Stimulated activated CD4-positive, alpha-beta T cell treated with anti-CD3 and anti-CD28 coated beads, TNF-alpha, amount 100 ng/mL, for 4 hours (primary cell): ENCODE data around the gene PSME2.

Experiments
- DNase-seq, 3 experiments: peaks; one replicate each; pipeline ENCODE4 v3.0.0-alpha.2; 2020; ENCODE audit warnings: low read depth in 3 of 3

The PSME2 gene, protein sequence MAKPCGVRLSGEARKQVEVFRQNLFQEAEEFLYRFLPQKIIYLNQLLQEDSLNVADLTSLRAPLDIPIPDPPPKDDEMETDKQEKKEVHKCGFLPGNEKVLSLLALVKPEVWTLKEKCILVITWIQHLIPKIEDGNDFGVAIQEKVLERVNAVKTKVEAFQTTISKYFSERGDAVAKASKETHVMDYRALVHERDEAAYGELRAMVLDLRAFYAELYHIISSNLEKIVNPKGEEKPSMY

DNA sequence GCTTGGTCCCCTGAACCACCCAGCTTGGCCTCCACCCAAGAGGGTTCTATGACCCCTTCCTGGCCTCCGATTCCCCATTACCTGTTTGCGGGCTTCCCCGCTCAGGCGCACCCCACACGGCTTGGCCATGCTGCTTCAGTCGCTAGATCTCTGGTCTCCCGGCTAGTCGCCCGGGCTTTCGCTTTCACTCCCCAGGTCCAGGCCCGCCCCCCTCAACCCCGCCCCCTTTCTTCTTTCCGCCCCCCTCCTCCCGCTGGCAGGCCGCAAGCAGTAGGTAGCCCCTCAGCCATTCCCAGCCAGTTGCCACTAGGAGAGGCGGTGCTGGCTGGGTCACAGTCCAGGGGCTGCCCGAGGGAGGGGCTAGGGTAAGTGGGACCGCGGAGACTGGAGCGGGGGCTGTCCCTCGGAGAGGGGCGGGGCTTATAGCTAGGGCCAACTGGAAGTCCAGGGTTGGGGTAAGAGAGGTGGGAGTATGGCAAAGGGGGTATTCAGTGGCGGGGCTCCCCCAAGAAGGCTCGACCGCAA lies at the start of gene PSME2:
TSS of gene PSME2 (minus strand) at position 158 of the 525 bp plus-strand sequence. CDS start at position 129, 29 bp downstream.
- peak; percentile 67 to 72 (median 67) for DNase-seq

DNA sequence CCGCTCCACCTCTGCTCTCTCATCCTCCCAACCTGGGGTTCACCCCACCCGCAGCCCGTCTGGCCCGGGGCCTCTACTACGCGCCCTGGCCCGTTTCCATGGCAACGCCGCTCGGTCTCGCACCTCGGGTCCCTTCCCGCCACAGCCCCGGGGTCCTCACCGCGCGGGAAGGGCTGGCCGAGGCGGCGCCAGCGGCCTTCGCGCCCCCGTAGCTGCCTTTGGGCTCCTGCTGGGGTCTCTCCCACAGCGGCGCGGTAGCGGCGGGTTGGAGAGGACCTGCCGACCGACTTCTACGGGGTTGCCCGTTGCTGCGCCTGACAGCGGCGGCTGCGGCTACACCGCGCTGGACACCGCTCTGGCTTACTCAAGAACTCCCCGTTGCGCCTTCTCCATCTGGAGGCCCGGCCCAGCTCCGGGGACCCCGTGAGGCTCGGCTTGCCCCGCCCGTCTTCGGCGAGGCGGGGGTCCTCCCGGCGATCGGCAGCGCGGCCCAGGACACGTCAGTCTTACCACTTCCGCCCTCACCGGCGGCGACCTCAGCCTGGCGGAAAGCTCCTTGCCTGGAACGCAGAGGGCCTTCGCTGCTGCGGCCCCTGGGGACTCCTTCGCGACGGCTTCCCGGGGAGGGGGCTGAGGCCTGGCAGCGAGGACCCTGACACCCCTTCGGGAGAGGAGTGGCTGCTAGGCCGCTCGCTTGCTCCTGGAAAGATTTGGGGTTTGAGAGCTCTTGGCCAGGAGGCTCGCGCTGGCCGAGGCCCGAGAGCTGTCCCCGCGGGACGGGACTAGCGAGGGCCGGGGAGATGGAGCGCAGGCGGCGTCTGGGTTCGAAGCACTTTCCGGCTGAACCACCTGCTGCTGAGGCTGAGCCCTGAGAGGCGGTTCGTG lies 49.0 kb upstream of the PSME2 start, which contains the start of gene TM9SF1:
TSS of gene TM9SF1 (minus strand) at position 256 of the 885 bp plus-strand sequence. CDS start 422 bp downstream, outside the sequence.
- DNase-seq: peak; percentile 72 to 75 (median 75)

DNA sequence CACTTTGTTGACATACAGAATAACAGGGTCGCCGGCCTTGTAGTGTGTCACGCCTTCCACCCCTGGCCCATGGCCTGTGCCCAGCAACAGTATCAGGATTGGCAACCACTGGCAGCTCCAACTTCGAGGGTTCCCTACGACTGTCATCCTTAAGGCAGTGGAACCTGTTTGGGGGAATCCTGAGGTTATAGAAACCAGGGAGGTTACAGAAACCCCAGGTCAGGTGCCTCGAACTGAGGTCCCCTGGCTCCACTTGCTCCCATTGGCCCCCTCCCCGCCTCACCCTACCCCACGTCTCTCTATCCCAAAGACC lies 48.4 kb upstream of the PSME2 start:
- DNase-seq: no peak

DNA sequence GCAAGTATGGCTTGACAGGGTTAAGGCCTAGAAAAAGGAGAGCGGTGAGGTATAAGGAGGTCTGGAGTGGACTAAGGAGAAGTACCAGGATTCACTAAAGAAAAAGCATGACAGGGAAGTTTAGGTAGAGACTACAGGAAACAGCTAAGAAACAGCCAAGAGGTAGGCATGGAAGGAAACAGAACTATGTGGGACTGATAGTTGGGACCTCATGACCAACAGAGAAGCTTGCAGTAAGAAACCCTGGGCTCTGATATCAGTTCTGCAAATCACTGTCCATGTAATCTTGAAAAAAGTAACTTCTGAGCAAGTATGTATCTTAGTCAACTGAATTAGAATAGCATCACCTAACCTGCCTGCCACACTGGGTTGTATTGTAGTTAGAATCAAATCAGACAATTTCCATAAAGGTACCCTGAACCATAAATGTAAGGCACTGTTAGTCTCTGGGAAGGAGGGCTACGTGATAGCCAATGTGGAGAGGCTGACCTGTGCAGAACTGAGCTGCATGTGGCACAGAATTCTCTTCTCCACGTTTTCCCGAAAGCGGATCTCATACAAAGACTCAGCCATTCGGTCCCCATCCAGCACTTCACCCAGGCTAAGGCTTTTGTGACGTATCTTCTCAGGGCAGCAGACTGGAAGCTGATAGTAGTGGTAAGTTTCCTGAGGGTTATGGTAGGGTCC lies 47.9 kb upstream of the PSME2 start:
- no peak for DNase-seq

DNA sequence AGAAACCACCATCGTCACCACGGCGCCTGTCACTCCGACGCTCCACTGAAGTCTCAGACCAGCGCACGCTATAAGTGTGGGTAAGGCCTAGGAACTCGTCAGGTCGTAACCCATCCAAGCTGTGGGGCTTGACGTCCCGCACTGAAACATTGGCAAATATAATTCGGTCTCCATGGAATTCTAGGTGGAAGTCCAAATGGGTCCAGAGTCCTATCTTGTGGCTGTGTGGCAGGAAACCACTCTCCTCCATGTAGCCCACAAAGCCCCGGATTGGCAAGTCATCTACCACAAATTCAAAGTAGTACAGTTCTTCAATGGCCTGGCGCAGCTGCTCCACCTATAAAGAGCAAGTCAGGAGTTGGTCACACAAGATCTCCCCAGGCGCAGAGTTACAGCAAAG lies 46.5 kb upstream of the PSME2 start:
- no peak for DNase-seq

DNA sequence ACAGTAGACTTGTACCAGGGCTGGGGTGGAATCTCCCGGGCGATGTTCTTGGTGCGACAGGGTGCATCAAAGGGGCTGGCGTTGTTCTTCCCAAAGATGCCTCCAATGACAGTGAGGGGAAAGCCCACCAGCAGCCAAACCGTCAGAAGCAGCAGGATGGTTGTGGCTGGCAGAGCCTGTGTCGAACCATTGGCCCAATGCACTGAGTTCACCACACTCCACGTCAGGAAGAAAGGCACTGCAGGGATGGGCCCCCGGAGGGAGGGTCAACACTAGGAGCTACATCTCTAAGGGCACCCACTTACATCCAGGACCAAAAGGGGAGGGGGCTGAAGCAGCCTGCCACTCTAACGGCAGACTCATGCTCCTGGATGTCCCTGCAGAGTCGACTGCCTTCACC lies 44.0 kb upstream of the PSME2 start:
- DNase-seq: no peak

DNA sequence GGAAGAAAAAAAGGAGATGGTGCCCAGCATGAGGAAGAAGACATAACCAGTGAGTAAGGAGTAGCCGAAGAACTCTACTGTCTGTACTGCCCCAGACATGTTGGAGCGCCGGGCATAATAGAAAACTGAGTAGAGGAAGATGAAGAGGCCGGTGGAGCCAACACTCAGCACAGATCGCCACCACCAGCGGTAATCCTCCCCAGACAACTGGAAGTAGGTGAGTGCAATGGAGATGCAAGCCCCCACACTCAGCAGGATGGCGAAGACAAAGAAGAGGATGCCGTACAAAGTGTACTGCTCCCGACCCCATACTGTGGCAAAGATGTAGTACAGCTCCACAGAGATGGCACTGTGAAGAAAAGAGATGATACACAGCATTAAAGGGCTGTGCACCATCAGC lies 43.0 kb upstream of the PSME2 start:
- DNase-seq: no peak

DNA sequence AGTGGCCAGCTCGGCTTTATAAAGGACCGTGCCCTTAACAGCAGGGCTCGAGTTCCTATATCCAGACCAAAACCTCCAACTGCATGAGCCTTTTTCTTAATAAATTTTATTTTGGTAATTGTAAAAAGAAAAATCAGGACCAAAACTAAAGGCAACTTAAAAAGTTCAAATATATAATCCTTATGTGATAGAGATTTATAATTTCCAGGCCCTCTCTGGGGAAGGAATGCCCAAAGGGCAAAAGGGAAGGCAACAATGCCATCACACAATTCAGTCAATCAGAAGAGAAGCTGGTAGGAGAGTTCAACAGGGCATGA lies 42.6 kb upstream of the PSME2 start:
- DNase-seq: no peak

DNA sequence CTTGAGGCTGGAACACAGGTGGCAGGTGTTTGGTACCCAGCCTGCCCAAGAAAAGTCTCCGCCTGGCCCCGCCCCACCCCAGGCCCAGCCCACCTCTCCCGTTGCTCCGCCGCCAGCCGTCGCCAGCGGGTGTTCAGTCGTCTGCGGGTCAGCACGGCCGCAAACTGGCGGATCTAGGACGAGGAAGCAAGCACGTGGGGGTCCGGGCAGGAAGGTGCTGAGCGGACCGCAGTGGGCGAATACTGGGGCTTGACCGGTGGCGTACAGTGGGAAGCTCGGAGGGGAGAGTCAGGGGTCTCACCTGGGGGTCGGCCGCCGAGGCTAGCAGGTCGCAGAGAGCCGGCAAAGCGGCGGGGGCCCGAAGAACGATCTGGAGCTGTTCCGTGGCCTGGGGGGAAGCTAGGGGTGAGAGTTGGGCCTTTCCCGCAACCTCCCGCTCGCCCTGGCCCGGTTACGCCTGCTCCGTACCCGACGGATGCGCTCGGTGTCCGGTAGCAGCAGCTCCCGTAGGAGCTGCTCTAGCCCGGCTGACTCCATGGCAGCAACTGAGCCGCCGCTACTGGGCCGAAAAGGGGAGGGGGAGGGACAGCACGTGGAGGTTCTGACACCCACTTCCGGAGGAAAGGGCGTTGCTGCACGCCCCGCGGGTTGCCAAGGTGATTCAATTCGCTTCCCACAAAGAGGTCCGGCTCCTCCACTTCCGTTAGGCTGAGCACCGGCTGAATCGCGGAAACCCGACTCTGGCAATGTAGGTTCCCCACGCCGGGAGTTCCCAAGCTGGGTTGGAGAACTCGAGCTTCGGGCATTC lies 42.0 kb upstream of the PSME2 start, which contains the start of gene IPO4:
TSS of gene IPO4 (minus strand) at position 566 of the 808 bp plus-strand sequence. CDS start at position 537, 29 bp downstream.
- DNase-seq: peak; percentile 78 to 95 (median 91)

DNA sequence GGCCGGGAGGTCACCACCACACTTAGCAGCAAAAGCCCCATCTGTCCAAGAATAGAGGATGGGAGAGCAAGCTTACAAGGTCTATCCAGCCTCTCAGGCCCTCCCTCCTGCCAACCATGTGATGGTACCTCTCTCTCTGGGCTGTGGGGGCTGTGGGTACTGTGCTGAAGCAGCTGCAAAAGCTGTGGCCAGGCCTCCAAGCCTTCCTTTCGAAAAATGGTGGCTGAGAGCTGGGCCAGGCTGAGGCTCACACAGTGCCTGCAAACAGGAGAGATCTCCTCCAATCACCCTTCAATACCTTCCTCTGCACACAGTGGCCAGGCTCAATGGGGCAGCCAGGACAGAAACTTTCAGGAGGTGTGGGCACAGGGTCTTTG lies 41.1 kb upstream of the PSME2 start:
- no peak for DNase-seq

DNA sequence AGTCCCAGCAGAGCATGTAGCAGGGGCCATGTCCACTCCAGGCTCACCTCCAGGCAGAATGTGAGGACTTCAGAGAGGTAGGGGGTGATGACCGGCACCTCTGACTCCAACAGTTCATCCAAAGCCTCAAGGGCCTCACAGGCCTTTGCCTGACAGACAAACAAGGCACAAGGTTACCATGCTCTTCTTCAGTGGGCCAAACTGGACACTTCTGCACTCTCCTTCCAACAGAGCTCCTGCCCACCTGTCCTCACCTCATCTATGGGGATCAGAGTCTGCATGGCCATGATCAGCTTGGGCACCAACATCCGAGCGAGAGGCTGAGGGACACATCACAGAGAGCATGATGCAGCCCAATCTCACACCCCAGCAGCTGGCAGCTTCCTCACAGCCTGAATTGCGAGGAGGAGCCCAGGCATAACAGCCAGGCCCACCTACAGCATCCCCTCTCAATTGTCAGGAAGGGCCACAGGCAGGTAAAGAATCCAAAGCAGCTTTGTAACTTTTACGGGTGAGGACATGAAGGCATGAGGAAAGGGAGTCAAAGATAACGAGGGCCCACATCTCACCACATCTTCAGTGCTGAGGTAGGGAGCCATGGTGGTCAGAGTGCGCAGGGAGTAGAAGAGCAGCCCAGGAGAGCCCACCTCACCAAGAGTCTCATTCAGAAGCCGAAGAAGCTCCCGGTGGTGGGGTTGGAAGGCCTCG lies 40.6 kb upstream of the PSME2 start:
- no peak for DNase-seq

DNA sequence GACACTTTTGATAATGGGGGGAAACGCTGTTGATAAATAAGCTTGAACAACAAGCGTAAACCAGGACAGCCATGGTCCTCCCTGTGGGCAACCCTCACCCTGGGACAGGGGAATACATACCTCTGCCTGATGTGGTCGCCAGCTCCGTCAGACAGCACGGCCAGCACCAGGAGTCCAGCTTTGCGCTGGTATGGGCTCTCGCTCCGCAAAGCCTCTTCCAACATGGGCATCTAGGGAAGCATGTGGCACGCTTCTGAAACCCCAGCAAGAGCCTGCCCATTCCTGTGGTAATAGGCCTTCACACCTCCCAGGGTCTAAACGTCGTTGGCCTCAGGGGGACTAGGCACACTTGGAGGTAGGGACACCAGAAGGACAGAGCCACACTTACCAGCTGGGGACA lies 39.3 kb upstream of the PSME2 start:
- no peak for DNase-seq

DNA sequence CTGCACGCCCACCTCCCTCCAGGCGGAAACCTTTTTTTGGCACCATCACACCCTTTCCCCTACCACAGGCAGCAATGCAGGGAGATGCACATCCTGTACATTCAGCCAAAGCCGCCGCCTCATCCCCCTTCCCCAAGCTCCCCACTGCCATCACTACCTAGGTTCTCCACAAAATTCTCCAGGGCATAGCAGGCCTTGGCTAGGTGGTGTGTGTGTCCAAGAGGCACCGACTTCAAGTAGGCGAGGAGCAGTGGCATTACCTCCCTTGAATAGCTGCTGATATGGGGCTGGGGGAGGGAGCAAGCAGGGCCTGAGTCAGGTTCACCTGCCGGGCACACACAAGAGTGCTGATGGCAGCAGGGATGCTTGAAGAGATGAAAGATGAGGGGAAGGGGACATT lies 38.6 kb upstream of the PSME2 start:
- DNase-seq: no peak

DNA sequence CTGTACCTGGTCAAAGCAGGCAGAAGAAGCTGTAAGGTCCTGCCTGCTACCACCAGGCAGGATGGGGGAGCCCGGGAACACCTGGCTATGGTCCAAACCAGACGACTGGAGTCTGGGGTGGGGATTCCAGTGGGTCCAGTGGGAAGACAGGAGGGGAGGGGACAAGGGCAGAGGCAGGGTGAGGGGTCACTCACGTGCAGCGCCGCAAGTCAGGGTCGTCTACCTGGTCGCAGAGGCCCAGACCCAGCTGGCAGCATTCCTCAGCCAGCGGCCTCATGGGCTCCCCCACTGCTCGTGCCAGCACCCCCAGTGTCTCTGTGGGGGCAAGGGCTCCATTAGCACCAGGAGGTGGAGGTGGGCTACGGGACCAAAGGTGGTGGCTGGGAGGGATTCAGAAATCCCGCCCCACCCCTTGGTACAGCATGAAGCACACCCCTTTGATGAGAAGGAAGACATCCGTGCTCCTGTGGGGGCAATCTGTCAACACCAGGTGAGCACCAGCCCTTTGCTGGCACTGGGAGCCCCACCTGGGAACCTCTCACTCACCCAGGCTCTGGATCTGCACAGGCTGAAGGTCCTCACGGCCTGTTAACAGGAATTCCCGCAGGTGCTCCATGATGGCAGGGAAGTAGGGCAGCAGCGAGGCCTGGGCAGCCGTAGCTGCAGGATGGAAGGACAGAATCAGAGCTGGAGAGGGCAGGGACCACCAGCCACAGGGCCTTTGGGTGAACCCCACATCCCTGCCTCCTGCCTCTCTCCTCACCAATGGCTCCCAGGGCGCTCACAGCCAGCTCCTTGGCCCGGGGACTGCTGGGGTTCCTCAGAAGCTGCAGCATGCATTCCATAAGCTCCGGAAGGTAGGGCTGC lies 37.9 kb upstream of the PSME2 start:
- DNase-seq: no peak

DNA sequence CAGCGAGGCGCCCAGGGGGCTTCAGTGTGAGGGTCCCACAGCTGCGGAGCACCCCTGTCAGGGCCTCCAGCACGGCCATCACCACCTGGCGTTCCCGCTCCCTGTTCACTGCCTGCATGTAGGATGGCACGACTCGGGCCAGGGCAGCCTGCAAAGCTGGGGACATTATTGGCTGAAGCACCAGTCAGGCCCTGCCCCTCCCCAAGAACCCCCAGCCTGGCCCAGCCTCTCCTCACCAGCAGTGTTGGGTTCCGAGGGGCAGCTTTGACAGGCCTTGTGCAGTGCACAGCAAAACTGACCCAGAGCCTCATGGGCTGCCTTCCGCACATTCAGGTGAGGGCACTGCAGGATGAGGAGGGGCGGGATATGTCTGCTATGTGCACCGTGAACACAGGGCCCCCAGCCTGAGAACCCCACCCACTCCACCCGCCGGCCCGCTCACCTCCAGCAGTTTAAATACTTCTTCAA lies 36.6 kb upstream of the PSME2 start:
- DNase-seq: no peak

DNA sequence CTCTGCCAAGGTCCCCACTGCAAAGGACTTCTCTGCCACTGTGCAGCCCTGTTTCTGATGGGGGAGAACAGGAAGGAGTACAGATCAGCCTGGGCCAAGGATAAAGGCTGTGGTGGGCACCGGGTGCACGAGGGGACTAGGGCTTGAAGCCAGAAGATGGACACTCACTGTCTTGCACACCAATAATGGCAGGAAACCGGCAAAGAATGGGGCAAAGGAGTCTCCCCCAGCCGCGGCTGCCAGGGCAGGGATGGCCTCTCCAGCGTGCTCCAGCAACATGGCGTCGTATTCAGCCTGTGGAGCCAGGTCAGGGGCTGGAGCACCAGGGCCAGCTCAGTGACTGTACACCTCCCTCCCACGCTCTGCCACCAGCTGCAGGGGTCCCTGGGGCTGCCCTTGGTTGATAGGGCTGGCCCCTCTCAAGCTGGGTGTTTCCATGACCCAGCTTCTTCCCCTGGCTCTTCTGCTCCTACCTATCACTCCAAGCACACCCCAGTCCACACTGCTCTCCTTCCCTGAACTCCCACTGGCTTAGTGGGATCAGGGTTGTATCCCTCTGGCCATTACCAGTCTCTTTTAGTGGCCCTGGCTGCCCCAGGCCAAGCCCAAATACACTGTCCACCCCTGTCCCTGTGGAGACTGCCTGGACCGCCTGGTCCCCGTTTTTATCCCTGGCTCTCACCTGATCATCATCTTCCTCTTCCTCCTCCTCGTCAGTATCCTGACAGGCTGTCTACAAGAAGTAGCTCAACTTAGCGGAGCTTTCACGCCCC lies 35.9 kb upstream of the PSME2 start:
- DNase-seq: no peak

DNA sequence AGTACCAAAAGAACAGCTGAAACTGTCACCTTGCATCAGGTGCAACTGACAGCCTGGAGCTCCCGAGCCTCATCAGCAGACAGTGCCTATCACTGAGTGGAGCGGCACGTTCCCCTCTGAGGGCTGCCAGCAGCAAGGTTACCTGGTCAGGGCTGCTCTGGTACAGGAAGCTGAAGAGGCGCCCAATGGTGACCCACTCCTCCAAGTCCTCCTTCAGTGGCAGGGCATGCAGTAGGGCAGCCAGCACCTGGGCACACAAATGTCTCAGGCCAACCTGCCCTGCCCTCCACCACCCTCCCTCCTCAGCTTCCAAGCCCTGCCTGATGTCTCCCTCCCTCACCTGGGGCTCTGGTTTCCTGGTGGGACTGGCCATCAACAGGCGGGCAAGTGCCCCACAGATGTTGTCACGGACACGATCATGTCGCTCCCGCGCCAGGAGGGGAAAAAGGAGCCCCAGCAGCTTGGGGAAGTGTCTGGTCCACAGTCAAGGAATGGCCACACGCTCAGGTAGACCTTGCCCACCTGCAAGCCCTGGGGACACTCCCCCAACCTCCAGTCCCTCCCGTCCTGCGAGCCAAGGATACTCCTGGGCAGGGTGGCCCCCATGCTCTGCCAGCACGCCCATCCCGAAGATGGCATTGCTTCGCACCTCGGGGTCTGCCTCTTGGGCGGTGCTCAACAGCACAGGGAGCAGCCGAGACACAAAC lies 35.1 kb upstream of the PSME2 start:
- no peak for DNase-seq
